Measurements from ENCODE around the gene MPV17L.

GRCh38 chr16:15434079-15434424, 38.5 kb downstream of the MPV17L start:
- no peak for TF ChIP-seq CTCF (IDR thresholded peaks at IDR 0.05; ENCODE audit: poor library complexity)
- TF ChIP-seq EZH2phosphoT487 (IDR thresholded peaks at IDR 0.05; ENCODE audit: low read depth, severe bottlenecking, unreplicated experiment) = no peak

All from hepatocyte (in vitro differentiated cells).